Kidney epithelial cell (primary cell): ENCODE measurements around the gene CACNB4. TPM values are rescaled to one million over a fixed set of nuclear protein-coding genes. Genes with fewer than 3 reads are reported as not detected.

Source experiments
- DNase-seq: peaks from one replicate; pipeline ENCODE4 v3.0.0-alpha.2; 2010; ENCODE audit warnings: low read depth
- H3K27me3 ChIP-seq: 2 replicates; pipeline ENCODE4 v1.6.0; 2011; ENCODE audit warnings: low read length; ENCODE audit not compliant: control insufficient read depth, insufficient read depth
- H3K36me3 ChIP-seq: 2 replicates; pipeline ENCODE4 v1.5.1; 2011; ENCODE audit warnings: low read length; ENCODE audit not compliant: control insufficient read depth, insufficient read depth
- H3K4me3 ChIP-seq: 2 replicates; pipeline ENCODE4 v1.5.1; 2011; ENCODE audit warnings: low read depth, mild to moderate bottlenecking, control low read depth, low read length
- total RNA-seq: library from RNA; depleted of rRNA; stranded (reverse); fragments of >200 nt; gene quantifications from 2 replicates; pipeline ENCODE4 v1.2.3, GENCODE V29; 2015
- TF ChIP-seq, protein P1 (sequence below): IDR thresholded peaks from 2 replicates; pipeline ENCODE4 v1.5.1; 2011; ENCODE audit warnings: mild to moderate bottlenecking, moderate library complexity, low read length, control low read depth, inconsistent platforms; ENCODE audit not compliant: insufficient read depth, poor library complexity, severe bottlenecking

The CACNB4 gene
- total RNA-seq, 1 donor from 2014 or later, result 0.79 TPM

DNA sequence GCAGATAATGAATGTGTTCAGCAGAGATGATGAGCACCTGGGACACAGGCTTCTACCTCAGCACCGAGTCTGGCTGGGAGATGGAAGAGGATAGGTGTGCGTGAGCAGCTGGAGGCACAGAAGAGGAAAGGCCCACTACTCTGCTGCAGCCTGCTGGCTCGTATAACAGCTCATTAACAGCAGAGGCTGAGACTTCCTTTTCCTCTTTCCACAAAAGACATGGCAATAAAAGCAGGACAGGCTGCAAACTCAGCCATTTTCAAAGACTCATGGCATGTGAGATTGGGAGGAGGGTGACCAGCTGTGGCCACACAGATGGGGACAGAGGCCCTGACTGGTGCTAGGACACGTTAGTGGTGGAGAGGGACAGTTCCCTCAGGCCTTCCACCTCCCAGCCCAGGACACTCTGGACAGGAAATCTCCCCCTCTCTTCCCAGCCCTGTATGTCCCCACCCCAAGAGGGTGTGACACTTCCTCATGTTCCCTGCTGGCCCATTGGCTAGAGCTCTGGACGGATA, 60.3 kb downstream of the CACNB4 start:
- Histone ChIP-seq H3K36me3 (no peaks in the 10 kb centered on the region), H3K27me3 (no peaks in the 10 kb centered on the region), H3K4me3 (no peak overlapping the region)
- no peak for DNase-seq
- TF ChIP-seq, protein P1, sequence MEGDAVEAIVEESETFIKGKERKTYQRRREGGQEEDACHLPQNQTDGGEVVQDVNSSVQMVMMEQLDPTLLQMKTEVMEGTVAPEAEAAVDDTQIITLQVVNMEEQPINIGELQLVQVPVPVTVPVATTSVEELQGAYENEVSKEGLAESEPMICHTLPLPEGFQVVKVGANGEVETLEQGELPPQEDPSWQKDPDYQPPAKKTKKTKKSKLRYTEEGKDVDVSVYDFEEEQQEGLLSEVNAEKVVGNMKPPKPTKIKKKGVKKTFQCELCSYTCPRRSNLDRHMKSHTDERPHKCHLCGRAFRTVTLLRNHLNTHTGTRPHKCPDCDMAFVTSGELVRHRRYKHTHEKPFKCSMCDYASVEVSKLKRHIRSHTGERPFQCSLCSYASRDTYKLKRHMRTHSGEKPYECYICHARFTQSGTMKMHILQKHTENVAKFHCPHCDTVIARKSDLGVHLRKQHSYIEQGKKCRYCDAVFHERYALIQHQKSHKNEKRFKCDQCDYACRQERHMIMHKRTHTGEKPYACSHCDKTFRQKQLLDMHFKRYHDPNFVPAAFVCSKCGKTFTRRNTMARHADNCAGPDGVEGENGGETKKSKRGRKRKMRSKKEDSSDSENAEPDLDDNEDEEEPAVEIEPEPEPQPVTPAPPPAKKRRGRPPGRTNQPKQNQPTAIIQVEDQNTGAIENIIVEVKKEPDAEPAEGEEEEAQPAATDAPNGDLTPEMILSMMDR, result no peak

- no peak for DNase-seq
- H3K27me3 ChIP-seq, result no peaks in the 10 kb centered on the region
Observed at GRCh38 chr2:152037743-152038435, 61.0 kb downstream of the CACNB4 start.

GRCh38 chr2:152036611-152037469, 62.0 kb downstream of the CACNB4 start:
- Histone ChIP-seq H3K36me3 (no peaks in the 10 kb centered on the region), H3K27me3 (no peaks in the 10 kb centered on the region), H3K4me3 (no peak overlapping the region)
- TF ChIP-seq, protein P1, result peak; percentile 84
- DNase-seq, result no peak

More at GRCh38 chr2:152037743-152038435, 61.0 kb downstream of the CACNB4 start:
- no peaks in the 10 kb centered on the region for H3K36me3 ChIP-seq
- H3K4me3 ChIP-seq, result no peak overlapping the region
- TF ChIP-seq, protein P1, result no peak

DNA sequence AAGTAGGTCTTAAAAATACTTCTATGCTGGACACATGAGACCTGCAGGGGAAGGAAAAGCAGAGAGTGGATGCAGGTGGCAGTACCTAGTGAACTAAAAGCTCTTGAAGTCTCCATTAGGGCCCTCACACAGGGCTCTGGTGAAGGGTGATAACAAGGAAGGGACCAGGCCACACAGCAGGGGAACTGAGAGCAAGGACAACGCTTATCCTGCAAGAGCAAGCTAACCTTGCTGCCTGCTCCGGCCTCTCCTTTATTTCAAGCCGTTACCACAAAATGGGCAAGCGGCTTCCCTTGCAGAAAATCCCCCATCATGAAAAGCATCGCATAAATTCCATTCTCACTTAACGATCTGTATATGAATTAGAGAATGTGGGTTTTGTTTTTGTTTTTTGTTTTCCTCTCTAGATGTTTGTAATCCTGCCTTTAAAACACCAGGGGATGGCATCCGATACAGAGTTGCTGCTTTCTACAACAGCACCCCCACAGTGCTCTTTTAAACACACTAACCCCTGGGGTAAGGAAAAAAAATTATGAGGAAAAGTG, 64.5 kb downstream of the CACNB4 start:
- Histone ChIP-seq H3K36me3 (no peaks in the 10 kb centered on the region), H3K4me3 (no peak overlapping the region), H3K27me3 (no peaks in the 10 kb centered on the region)
- no peak for DNase-seq
- TF ChIP-seq, protein P1, result no peak

GRCh38 chr2:152033011-152033925, 65.6 kb downstream of the CACNB4 start:
- no peaks in the 10 kb centered on the region for H3K27me3 ChIP-seq

More at GRCh38 chr2:152033011-152033925, 65.6 kb downstream of the CACNB4 start:
- Histone ChIP-seq H3K36me3 (no peaks in the 10 kb centered on the region), H3K4me3 (no peak overlapping the region)
- no peak for DNase-seq
- TF ChIP-seq, protein P1, result no peak
